Esophagus muscularis mucosa (tissue), 3 donors: Measurements from ENCODE around the gene GAS2.

ENCODE experiments used
- POLR2A ChIP-seq: fragments of 450-650 bp; IDR thresholded peaks from one replicate; pipeline ENCODE4 v1.6.1; 2017; ENCODE audit warnings: antibody characterized with exemption, moderate library complexity, mild to moderate bottlenecking, low read depth
- TF ChIP-seq, protein P1 (sequence below), 3 experiments: fragments of 200-600 bp in 2 of 3; fragments of 450-650 bp in 1 of 3; sonication (generic) in 2 of 3; IDR thresholded peaks; one replicate each; pipeline ENCODE4 v1.5.1; 2017 to 2019; ENCODE audit warnings: antibody characterized with exemption in 3 of 3, mild to moderate bottlenecking in 2 of 3, moderate library complexity in 1 of 3

DNA sequence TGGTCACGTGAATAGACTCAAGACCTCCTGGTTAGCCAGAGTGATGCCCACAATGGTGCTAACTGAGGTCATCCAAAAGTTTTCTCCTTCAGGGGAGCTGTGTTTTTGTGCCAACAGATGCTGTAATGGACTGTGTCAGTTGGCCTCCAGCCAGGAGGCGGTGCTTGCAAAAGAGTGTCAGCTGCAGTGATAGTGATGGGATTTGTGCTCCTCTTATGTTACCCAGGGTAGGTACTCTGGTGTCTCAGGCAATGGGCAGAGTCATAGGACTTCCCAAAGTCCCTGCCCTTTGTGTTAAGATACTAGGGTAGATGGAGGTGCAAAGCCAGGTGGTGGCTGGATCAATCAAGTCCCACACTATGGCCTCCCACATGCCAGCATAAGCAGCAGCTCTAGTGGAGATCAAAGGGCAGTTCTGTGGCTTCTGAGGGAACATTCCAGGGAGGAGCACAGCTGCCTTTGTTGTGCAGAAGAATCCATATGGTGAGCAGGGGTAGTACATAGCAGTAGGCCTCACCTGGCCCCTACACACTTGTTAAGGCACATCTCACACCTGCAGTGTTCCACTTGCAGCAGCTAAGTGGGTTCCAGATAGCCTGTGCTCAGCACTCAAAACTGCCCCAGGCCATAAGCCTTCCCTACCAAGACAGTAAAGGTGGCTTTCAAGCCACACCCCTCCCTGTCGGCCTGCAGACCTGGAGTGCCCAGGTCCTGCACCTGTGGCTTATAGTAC is 31.3 kb upstream of the GAS2 start:
- TF ChIP-seq POLR2A, result no peak
- TF ChIP-seq, protein P1, sequence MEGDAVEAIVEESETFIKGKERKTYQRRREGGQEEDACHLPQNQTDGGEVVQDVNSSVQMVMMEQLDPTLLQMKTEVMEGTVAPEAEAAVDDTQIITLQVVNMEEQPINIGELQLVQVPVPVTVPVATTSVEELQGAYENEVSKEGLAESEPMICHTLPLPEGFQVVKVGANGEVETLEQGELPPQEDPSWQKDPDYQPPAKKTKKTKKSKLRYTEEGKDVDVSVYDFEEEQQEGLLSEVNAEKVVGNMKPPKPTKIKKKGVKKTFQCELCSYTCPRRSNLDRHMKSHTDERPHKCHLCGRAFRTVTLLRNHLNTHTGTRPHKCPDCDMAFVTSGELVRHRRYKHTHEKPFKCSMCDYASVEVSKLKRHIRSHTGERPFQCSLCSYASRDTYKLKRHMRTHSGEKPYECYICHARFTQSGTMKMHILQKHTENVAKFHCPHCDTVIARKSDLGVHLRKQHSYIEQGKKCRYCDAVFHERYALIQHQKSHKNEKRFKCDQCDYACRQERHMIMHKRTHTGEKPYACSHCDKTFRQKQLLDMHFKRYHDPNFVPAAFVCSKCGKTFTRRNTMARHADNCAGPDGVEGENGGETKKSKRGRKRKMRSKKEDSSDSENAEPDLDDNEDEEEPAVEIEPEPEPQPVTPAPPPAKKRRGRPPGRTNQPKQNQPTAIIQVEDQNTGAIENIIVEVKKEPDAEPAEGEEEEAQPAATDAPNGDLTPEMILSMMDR (IDR thresholded peaks at IDR 0.05), result no peak
